GM19455 (cell line): ENCODE results near the gene SH3PXD2A.

Source experiments
- ATAC-seq: cut with Tn5 transposase; IDR thresholded peaks from one replicate; pipeline ENCODE4 v1.9.1; 2021; ENCODE audit not compliant: unreplicated experiment

Gene SH3PXD2A

DNA sequence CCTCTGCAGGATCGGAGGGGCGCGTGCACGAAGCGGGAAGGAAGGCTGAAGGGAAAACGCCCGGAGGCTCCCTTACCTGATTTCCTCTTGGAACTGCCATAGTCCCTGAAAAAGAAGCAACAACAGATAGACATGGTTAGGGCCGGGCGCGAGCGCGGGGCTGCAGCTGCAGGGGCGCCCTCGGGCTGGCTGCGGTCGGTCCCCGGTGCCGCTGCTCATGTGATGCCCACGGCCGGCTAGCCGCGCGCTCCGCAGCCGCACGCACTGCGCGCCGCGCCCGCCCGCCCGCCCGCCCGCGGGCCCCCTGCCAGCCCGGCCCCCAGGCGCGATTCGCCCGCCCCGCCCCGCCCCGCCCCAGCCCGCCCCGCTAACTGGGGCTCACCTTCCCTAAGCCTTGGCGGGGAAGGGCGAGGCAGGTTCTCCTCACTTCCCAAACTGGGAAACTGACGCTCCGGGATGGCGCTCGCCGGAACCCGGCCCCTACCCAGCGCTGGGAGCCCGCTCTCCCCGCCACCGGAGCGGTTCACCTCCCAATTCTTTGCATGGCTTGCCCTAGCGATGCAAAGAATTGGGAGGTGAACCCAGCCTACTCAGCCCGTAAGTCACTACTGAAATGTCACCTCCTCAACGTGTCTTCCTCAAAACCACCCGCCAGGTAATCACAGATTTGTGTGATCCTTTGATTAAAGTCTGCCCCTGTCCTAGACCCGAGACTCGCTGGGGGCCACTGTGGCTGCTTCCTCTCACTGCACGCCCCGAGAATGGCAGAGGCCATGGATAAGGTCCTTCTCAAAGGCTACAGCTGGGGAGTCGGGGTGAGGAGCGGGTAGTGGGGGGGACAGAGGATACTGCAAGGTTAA lies 162.2 kb downstream of the SH3PXD2A start:
- ATAC-seq: peak; percentile 33

- peak; percentile 56 for ATAC-seq
These were observed 162.9 kb downstream of the SH3PXD2A start for GRCh38 chr10:103692436-103692951.

- peak; percentile 39 for ATAC-seq
These were observed 163.5 kb downstream of the SH3PXD2A start for GRCh38 chr10:103691723-103692435.

- ATAC-seq: no peak
These were observed 164.1 kb downstream of the SH3PXD2A start for GRCh38 chr10:103691267-103691666.

DNA sequence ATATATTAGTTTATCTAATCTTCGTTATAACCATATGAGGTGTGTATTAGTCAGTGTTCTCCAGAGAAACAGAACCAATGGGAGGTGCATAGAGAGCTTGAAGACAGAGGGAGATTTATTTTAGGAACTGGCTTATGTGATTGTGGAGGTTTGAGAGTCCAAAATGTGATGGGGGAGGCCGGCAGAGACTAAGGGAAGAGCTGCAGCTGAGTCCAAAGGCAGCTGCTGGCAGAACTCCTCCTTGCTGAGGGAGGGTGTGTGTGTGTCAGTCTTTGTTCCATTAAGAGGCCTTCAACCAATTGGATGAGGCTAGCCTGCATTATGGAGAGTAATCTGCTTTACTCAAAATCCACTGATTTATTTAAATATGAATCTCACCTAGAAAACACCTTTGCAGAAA lies 165.1 kb downstream of the SH3PXD2A start:
- no peak for ATAC-seq

DNA sequence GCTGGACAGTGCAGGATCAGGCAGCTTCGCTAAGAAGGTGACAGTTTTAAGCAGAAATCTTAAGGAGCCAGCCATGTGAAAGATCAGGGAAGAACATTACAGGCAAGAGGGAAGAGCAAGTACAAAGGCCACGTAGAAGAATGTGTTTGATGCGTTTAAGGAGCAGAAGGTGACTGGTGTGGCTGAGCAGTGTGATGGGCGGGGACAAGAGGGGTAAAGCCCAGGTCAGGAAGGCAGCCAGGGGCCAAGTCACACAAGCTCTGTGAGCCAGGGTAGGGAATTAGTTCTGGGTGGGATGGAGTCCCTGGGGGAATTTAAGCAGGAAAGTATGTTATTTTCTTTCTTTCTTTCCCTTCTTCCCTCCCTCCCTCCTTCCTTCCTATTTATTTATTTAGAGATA lies 166.9 kb downstream of the SH3PXD2A start:
- ATAC-seq: no peak

GRCh38 chr10:103687718-103688117 lies 167.7 kb downstream of the SH3PXD2A start:
- ATAC-seq: no peak

GRCh38 chr10:103687172-103687571 lies 168.2 kb downstream of the SH3PXD2A start:
- ATAC-seq: no peak

DNA sequence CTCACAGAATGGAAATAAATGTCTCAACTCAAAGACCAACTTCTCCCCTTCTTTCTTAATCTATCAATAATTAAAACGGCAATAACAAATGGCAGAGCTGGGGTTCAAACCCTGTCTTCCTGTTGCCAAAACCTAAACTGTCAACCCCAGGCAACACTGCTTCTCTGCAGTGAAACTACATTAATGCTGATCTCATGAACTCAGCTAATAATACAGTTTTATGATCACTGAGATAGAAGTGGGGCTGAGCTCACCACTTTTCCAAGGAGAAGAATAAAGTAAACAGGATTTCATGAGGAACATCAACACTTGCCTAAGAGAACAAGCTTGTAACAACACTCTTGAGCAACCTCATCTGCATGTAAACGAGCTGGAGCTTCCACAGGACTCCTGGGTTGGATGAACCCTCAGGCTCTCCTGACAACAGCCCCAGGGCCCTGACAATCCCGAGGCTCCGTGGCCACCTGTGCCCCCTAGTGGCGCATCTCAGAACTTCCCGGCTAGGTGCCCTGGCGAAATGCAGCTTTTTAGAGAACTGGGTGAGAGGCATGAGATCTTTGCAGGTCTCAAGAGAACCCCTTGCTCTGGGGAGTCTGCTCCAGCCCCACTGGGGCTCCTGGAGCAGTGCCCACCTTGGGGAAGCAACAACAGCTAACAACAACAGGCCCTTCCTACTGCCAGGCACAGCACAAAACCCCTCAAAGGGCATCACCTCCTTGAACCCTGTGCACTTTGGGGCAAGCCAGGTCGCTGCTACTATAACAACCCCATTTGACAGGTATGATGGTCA lies 169.3 kb downstream of the SH3PXD2A start:
- ATAC-seq: no peak

- ATAC-seq: no peak
These were observed 171.5 kb downstream of the SH3PXD2A start for GRCh38 chr10:103683851-103684250.

- ATAC-seq: no peak
These were observed 172.7 kb downstream of the SH3PXD2A start for GRCh38 chr10:103682631-103683030.

DNA sequence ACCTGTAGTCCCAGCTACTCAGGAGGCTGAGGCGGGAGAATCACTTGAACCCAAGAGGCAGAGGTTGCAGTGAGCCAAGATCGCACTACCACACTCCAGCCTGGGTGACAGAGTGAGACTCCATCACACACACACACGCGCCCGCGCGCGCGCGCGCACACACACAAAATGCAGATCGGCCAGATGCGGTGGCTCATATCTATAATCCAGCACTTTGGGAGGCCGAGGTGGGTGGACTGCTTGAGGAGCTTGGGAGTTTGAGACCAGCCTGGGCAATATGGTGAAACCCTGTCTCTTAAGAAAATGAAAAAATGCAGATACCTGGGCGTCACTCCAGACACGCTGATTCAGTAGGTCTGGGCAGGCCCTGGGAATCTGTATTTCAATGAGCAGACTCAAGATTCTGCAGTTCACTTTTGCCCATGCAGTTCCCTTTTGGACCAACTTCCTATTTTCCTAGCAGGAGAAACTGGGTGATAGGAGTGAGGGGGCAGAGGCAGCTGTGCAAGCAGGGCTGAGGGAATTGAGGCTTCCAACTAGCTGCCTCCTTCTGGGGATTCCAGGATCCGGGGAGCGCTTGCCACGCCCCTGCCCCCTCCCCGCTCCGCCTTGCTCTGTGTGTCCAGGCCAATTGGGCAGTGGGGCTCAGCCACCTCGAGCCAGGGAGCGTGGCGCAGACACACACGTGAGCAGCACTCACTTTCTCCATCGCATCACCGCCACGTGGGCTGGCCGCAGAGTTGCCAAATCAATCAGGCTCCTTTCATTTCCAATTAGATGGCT lies 173.6 kb downstream of the SH3PXD2A start:
- ATAC-seq: no peak

DNA sequence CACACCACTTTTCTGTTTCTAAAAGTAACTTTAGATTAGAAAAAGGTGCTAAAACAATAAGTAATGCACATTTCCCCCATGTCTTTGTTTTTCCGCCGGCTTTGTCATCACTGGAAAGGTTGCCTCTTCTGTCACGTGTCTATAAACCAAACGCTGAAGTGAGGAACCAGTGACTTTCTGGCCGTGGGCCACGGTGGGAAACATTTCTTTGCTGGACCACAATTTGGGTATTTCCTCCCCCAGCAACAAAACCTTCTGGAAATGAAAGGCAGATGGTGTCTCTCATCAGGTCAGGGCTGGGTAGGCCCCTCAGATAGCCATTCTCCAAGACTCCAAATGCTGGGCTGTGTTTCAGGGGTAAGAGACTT lies 174.5 kb downstream of the SH3PXD2A start:
- no peak for ATAC-seq

GRCh38 chr10:103679096-103679790 lies 176.1 kb downstream of the SH3PXD2A start:
- ATAC-seq: peak; percentile 73

- peak; percentile 83 for ATAC-seq
These were observed 177.2 kb downstream of the SH3PXD2A start for GRCh38 chr10:103678178-103678526.

- peak; percentile 15 for ATAC-seq
These were observed 177.7 kb downstream of the SH3PXD2A start for GRCh38 chr10:103677486-103678177.

DNA sequence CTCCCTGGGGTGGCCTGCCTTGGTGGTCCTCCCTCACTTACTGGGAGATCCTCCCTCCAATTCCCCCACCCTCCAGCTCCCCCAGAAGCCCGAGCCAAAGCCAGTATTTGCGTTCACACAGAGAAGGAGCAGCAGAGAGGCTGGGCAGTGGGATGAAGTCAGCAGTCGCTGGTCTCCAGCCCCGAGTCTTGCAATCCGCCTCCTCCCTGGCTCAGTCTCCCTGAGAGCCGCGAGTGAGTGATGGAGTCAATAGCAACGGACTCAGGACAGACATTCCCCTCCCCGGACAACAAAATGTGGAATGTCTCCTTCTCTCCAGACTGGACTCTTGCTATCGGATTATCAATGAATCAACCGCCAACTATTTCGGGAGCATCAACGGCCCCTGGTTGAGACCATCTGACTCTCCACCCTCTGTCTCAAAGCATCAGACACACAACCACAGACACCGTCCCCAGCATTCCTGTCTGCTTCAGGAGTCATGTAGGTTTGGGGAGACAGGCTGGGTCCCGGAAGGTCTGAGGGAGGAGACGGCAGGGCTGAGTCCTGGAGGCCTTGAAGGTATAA lies 178.4 kb downstream of the SH3PXD2A start:
- ATAC-seq: no peak

- ATAC-seq: no peak
These were observed 179.2 kb downstream of the SH3PXD2A start for GRCh38 chr10:103676058-103676785.
